Retinal pigment epithelial cell (primary cell): ENCODE results near the gene KRT32.
A peak's percentile ranks its signal among the peaks of the same experiment; 100 is the strongest.

Experiments used
- DNase-seq: peaks from one replicate; pipeline ENCODE4 v3.0.0-alpha.2; 2010; ENCODE audit warnings: low read depth
- H3K4me3 ChIP-seq: 2 replicates; pipeline ENCODE4 v1.5.1; 2011; ENCODE audit warnings: mild to moderate bottlenecking, low read length, control low read depth, moderate library complexity
- CTCF ChIP-seq: conservative IDR thresholded peaks from 2 replicates; pipeline ENCODE4 v1.5.1; 2011; ENCODE audit warnings: low read depth, low read length, control low read depth, inconsistent platforms

The KRT32 gene

GRCh38 chr17:41419716-41420115, 47.5 kb downstream of the KRT32 start:
- TF ChIP-seq CTCF: no peak
- no peak for DNase-seq
- H3K4me3 ChIP-seq: no peak overlapping the region

DNA sequence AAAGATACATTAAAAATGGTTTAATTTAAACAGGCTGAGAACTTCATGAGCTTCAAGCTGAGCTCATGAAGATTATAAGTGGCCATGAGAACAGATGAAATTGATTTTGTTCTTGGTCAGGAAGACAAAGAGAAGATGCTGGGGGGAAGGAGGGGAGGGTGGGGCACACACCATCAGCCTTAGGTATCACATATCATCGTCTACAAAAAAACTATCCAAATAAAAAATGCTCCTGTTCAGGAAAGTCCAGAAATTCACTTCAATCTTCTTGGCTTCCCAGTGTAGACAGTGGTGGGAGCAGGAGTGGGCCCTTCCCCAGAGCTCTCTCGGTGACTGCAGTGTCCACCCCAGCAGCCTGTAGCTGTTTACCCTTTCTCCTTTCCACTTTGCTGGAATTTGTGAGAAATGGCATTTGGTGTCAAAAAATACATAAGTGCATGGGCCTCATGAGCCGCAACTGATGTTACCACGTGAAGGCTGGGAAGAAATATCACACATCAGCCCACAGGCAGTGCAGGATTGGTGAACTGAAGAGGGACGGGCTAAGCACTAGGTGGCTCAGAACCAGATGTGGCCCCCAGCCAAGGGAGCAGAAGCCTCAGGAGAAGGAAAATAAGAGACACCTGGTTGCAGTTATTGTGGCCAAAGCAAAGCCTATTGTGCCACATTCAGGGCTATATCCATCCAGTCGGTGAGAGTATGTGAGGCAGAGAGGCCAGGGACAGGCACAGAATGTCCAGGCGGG, 48.9 kb downstream of the KRT32 start:
- DNase-seq: no peak
- no peak for TF ChIP-seq CTCF
- no peak overlapping the region for H3K4me3 ChIP-seq

DNA sequence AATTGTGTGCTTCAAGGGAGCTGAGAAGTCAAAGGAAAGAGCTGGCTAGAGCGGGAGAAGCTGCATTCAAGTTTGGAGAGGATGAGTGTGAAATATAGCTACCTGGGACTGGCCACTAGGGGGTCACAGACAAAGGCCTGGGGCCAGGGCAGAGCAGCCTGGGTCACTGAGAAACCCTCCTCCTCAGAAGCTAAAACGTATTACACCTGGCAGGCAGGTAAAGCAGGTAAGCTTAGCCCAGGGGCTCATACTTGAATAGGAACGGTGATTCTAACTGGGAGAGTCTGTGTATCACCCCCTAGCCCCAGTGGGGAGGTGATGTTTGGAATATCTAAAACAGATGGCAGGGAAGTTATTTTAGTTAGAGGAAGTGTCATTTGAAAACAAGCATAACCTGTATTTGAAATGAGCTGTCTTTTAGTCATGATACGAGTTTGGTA, 49.6 kb downstream of the KRT32 start:
- peak; percentile 47 for TF ChIP-seq CTCF
- no peak for DNase-seq
- no peak overlapping the region for H3K4me3 ChIP-seq

- no peak for TF ChIP-seq CTCF
- H3K4me3 ChIP-seq: no peak overlapping the region
- DNase-seq: no peak
Observed at GRCh38 chr17:41417127-41417526, 50.1 kb downstream of the KRT32 start.

DNA sequence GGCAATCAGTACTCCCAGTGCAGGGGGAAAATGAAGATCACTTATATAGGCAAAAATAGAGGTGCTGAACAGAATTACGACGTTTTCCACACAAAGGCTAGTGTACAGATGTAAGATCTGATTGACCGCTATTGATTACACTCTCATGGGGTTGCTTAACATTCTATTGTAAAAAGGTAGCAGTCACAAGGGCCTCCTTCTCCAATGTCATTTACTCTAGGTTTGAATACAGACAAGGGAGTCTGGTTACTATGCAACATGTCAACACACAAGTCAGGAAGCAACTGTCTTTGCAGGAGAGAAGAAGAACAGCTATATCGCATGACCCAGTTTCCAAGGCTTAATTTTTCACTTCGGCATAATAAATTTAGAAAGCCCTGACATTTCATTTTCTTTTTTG, 50.7 kb downstream of the KRT32 start:
- no peak for TF ChIP-seq CTCF
- H3K4me3 ChIP-seq: no peak overlapping the region
- no peak for DNase-seq

DNA sequence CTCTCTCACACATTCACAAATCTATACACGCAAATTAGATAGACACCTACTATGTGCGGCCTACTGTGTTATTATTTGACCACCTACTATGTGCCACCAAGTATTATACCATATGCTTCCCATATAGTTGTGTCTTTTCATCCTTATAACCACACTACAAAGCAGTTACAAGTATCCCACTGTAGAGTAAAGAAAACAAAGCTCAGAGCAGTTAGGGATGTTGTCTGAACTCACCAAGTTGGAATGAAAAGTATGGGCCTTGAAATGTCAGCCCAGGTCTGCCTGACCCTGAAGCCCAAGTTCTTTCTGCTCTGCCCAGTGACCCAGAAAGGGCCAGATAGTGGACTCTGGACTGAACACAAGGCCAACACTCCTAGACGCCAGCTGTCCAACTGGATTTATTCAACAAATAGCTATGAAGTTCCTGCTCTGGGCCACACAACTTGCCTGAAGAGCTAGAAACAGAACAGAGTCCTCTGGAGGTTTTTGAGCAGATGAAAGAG, 51.3 kb downstream of the KRT32 start:
- H3K4me3 ChIP-seq: no peak overlapping the region
- TF ChIP-seq CTCF: no peak
- no peak for DNase-seq

GRCh38 chr17:41415411-41415810, 51.8 kb downstream of the KRT32 start:
- no peak for TF ChIP-seq CTCF
- H3K4me3 ChIP-seq: no peak overlapping the region
- DNase-seq: no peak
